K562 (cell line): Measurements from ENCODE around the gene TRIM69. TPM values are rescaled to one million over a fixed set of nuclear protein-coding genes. Genes with fewer than 3 reads are reported as not detected.

ENCODE experiments used
- ARNT ChIP-seq, 2 experiments: fragments of 450-650 bp; IDR thresholded peaks; 2 replicates each; pipeline ENCODE4 v1.6.1; 2016; ENCODE audit warnings: mild to moderate bottlenecking in 1 of 2
- KLF1 ChIP-seq: fragments of 450-650 bp; IDR thresholded peaks from 2 replicates; pipeline ENCODE4 v1.6.1; 2016; ENCODE audit warnings: missing genetic modification characterization, missing compliant biosample characterization
- KLF10 ChIP-seq: fragments of 250-450 bp; sonication (Bioruptor Pico); IDR thresholded peaks from 2 replicates; pipeline ENCODE4 v1.6.1; 2021; ENCODE audit warnings: matching md5 sums
- MYC ChIP-seq, 2 experiments: fragments of 250-450 bp in 1 of 2; sonication (Bioruptor Pico) in 1 of 2; IDR thresholded peaks; 2 replicates each; pipeline versions ENCODE4 v1.5.1 to v1.6.1; 2012 to 2021; ENCODE audit warnings: low read depth in 2 of 2, borderline replicate concordance in 1 of 2, improper control_type of control experiment in 1 of 2, low read length in 1 of 2, mild to moderate bottlenecking in 1 of 2, moderate library complexity in 1 of 2
- POLR2A ChIP-seq: fragments of 450-650 bp; conservative IDR thresholded peaks from 2 replicates; pipeline ENCODE4 v1.6.1; 2016
- RBM15 ChIP-seq: fragments of 200-400 bp; formaldehyde crosslinking; IDR thresholded peaks from 2 replicates; pipeline ENCODE4 v1.6.1; 2018; ENCODE audit warnings: mild to moderate bottlenecking, low read length, moderate library complexity; ENCODE audit not compliant: insufficient read depth
- SUPT5H ChIP-seq: fragments of 450-650 bp; IDR thresholded peaks from 2 replicates; pipeline ENCODE4 v1.6.1; 2016
- TEAD1 ChIP-seq, 2 experiments: fragments of 450-650 bp in 1 of 2; sonication (generic) in 1 of 2; formaldehyde crosslinking; IDR thresholded peaks; 2 replicates each; pipeline versions ENCODE4 v1.4.0 to v1.8.0; 2020 to 2022; ENCODE audit warnings: mild to moderate bottlenecking in 2 of 2, missing genetic modification reagents in 1 of 2
- TGIF2 ChIP-seq: sonication (generic); formaldehyde crosslinking; IDR thresholded peaks from 2 replicates; pipeline ENCODE4 v1.8.1; 2022; ENCODE audit warnings: mild to moderate bottlenecking, missing genetic modification reagents, moderate library complexity
- ZNF134 ChIP-seq: fragments of 250-450 bp; sonication (Bioruptor Pico); conservative IDR thresholded peaks from 2 replicates; pipeline ENCODE4 v1.4.0; 2020
- ZNF263 ChIP-seq: sonication (generic); formaldehyde crosslinking; IDR thresholded peaks from 2 replicates; pipeline ENCODE4 v1.8.0; 2022; ENCODE audit warnings: mild to moderate bottlenecking, missing genetic modification reagents, borderline replicate concordance
- polyA plus RNA-seq, 8 experiments: library from polyadenylated mRNA; depleted of rRNA in 4 of 8; stranded (reverse) in 5 of 8; unstranded in 3 of 8; fragments of >200 nt; fragmentation: Nextera tagmentation in 2 of 8; fragmentation: Illumina TruSeq in 1 of 8; extraction: Ambion mirVana in 2 of 8; extraction: Trizol in 1 of 8; gene quantifications; 2 replicates each; pipeline versions ENCODE4 v1.2.1 to v1.2.3, GENCODE V29; 2011 to 2014; ENCODE audit warnings: inconsistent platforms in 1 of 8, missing spikeins in 1 of 8
- total RNA-seq, 7 experiments: library from RNA; depleted of rRNA in 6 of 7; stranded (reverse); fragments of >200 nt in 6 of 7; fragmentation: Illumina TruSeq in 2 of 7; extraction: Trizol in 2 of 7; gene quantifications; 2 replicates each; pipeline versions ENCODE4 v1.2.1 to v1.2.3, GENCODE V29; 2011 to 2021; ENCODE audit warnings: low replicate concordance in 1 of 7
- TF ChIP-seq, protein P1 (sequence below): conservative IDR thresholded peaks from 2 replicates; pipeline ENCODE4 v1.6.1; 2011; ENCODE audit warnings: low read depth, mild to moderate bottlenecking, low read length; ENCODE audit not compliant: control insufficient read depth
- TF ChIP-seq, protein P2 (sequence below): fragments of 450-650 bp; formaldehyde crosslinking; IDR thresholded peaks from 2 replicates; pipeline ENCODE4 v1.4.0; 2020; ENCODE audit warnings: mild to moderate bottlenecking, mixed read lengths
- TF ChIP-seq, protein P3 (sequence below): fragments of 200-800 bp; sonication (Bioruptor generic); IDR thresholded peaks from 2 replicates; pipeline ENCODE4 v1.6.1; 2016; ENCODE audit warnings: missing genetic modification characterization, missing compliant biosample characterization
- TF ChIP-seq, protein P4 (sequence below): fragments of 450-650 bp; IDR thresholded peaks from 2 replicates; pipeline ENCODE4 v1.6.1; 2016; ENCODE audit warnings: antibody characterized with exemption

TRIM69 gene
- total and polyA plus RNA-seq, 9 of the 15 experiments (the other 6 are each of a cell fraction or from before 2014, with no cell fraction given): 1.0 to 4.3 (median 2.3) TPM

DNA sequence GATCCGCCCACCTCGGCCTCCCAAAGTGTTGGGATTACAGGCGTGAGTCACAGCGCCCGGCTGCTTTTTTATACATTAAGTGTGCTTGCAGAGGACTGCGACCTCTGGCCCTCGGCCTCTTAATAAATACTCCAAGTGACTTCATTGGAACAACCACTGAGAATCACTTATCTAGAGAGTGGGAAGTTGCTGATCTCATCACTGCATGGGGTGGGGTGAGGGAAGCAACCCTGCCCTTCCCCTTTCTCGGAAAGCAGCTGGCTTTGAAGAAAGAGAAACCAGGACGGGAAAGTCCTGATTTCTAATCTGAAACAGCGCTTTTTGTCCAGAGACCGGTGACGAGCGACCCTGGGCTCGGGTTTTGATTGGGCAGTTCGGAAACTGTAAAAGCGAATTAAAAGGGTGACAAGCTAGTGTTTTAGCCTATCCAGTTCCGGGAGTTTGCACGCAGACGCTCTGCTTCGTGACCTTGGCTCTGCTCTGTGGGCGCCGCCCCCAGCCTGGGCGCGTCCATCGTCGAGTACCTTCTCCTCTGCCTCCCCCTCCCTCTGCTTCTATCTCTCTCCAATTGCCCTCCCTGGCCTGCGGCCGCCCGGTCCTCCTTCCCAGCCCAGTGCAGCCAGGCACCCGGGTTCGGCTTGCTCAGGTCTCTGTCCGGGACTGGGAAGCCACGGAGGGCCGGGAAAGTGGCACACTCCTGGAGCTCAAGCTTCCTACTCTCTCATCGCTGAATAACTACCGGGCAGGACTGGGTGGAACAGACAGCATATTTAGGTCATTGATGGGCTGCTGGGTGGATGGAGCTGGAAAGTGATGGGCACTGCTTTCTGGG is 7.5 kb upstream of the TRIM69 start (continued):
- TF ChIP-seq KLF10 (CRISPR knock-in tag) (0 out of 2 replicates have a peak, but pooled peaks have one; percentile 42), RBM15 (no peak), ARNT (IDR thresholded peaks at IDR 0.05) (peak in 1 of 2 experiments; percentile 54; a peak in 2 of 4 replicates), SUPT5H (peak; percentile 67), ZNF134 (CRISPR knock-in tag) (no peak), POLR2A (peak; percentile 77), TEAD1 (CRISPR knock-in tag; IDR thresholded peaks at IDR 0.05) (no peak), KLF1 (tag) (no peak), ZNF263 (CRISPR knock-in tag) (no peak), MYC (IDR thresholded peaks at IDR 0.05; ENCODE audit: low read depth, low read length) (peak; percentile 70; the same call in 1 of the 2 replicates), MYC (CRISPR knock-in tag; IDR thresholded peaks at IDR 0.05; ENCODE audit: borderline replicate concordance, low read depth) (no peak), TGIF2 (no peak)
- TF ChIP-seq, protein P1, sequence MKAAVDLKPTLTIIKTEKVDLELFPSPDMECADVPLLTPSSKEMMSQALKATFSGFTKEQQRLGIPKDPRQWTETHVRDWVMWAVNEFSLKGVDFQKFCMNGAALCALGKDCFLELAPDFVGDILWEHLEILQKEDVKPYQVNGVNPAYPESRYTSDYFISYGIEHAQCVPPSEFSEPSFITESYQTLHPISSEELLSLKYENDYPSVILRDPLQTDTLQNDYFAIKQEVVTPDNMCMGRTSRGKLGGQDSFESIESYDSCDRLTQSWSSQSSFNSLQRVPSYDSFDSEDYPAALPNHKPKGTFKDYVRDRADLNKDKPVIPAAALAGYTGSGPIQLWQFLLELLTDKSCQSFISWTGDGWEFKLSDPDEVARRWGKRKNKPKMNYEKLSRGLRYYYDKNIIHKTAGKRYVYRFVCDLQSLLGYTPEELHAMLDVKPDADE: no peak
- TF ChIP-seq, protein P2, sequence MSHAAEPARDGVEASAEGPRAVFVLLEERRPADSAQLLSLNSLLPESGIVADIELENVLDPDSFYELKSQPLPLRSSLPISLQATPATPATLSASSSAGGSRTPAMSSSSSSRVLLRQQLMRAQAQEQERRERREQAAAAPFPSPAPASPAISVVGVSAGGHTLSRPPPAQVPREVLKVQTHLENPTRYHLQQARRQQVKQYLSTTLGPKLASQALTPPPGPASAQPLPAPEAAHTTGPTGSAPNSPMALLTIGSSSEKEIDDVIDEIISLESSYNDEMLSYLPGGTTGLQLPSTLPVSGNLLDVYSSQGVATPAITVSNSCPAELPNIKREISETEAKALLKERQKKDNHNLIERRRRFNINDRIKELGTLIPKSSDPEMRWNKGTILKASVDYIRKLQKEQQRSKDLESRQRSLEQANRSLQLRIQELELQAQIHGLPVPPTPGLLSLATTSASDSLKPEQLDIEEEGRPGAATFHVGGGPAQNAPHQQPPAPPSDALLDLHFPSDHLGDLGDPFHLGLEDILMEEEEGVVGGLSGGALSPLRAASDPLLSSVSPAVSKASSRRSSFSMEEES (CRISPR knock-in tag): no peak
- TF ChIP-seq, protein P3, sequence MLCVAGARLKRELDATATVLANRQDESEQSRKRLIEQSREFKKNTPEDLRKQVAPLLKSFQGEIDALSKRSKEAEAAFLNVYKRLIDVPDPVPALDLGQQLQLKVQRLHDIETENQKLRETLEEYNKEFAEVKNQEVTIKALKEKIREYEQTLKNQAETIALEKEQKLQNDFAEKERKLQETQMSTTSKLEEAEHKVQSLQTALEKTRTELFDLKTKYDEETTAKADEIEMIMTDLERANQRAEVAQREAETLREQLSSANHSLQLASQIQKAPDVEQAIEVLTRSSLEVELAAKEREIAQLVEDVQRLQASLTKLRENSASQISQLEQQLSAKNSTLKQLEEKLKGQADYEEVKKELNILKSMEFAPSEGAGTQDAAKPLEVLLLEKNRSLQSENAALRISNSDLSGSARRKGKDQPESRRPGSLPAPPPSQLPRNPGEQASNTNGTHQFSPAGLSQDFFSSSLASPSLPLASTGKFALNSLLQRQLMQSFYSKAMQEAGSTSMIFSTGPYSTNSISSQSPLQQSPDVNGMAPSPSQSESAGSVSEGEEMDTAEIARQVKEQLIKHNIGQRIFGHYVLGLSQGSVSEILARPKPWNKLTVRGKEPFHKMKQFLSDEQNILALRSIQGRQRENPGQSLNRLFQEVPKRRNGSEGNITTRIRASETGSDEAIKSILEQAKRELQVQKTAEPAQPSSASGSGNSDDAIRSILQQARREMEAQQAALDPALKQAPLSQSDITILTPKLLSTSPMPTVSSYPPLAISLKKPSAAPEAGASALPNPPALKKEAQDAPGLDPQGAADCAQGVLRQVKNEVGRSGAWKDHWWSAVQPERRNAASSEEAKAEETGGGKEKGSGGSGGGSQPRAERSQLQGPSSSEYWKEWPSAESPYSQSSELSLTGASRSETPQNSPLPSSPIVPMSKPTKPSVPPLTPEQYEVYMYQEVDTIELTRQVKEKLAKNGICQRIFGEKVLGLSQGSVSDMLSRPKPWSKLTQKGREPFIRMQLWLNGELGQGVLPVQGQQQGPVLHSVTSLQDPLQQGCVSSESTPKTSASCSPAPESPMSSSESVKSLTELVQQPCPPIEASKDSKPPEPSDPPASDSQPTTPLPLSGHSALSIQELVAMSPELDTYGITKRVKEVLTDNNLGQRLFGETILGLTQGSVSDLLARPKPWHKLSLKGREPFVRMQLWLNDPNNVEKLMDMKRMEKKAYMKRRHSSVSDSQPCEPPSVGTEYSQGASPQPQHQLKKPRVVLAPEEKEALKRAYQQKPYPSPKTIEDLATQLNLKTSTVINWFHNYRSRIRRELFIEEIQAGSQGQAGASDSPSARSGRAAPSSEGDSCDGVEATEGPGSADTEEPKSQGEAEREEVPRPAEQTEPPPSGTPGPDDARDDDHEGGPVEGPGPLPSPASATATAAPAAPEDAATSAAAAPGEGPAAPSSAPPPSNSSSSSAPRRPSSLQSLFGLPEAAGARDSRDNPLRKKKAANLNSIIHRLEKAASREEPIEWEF (CRISPR knock-in tag): no peak
- TF ChIP-seq, protein P4, sequence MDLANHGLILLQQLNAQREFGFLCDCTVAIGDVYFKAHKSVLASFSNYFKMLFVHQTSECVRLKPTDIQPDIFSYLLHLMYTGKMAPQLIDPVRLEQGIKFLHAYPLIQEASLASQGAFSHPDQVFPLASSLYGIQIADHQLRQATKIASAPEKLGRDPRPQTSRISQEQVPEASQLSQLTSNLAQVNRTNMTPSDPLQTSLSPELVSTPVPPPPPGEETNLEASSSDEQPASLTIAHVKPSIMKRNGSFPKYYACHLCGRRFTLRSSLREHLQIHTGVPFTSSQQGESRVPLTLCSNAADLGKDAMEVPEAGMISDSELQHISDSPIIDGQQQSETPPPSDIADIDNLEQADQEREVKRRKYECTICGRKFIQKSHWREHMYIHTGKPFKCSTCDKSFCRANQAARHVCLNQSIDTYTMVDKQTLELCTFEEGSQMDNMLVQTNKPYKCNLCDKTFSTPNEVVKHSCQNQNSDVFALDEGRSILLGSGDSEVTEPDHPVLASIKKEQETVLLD: no peak; the same call in 1 of the 2 replicates
